HG02610 (cell line): ENCODE results near the gene ADGRD2.

Experiments used
- ATAC-seq: cut with Tn5 transposase; IDR thresholded peaks from one replicate; pipeline ENCODE4 v1.9.1; 2021; ENCODE audit warnings: mild to moderate bottlenecking, moderate library complexity; ENCODE audit not compliant: unreplicated experiment

ADGRD2 gene

DNA sequence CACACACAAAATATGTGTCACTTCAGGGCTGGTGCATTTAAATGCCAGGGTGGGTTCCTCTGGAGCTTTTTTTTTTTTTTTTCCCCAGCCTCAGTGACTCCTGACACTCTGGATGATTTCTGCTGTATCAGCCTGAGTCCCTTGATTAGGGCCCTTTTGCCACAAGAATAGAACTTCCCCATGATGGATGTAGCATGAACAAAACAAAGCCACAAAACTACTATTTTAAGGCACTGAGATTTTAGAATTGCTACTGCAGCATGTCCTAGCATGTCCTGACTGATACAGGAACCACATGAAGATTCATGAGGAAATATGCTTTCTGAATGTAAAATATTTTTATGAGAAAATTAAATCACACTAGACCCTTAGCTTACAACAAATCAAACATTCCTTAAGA is 13.9 kb upstream of the ADGRD2 start:
- ATAC-seq: no peak

DNA sequence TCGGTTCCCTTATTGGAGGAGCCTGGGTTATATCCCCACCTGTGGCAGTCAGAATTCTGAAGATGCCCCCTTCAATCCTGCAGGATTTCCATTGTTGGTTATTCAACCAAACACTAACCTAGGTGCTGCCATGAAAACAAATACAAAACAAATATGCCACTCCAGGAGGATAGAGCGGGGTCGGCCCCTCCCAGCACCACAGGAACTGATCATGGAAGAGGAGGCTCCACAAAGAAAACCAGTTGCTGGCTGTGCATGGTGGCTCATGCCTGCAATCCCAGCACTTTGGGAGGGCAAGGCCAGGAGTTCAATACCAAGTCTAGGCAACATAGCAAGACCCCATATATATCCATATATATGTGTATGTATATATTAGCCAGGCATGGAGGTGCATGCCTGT is 13.2 kb upstream of the ADGRD2 start:
- ATAC-seq: no peak

DNA sequence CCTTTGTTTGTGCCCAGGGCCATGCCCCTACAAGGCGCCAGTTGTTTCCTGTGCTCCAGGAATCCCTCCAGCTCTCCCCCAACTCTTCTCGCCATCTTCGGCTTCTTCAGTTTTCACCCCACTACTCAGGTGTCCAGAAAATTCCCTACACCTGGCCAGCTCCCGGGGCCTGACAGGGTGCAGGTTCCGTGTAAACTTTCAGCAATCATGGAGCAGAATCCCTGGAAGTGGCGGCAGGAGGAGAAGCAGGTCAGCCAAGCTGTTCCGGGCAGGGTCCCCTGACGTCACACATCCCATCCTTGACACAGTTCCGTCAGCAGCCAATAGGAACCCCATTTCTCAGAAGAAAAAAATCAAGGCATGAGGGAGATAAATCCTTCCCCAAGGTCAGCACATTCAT is 12.2 kb upstream of the ADGRD2 start:
- ATAC-seq: no peak

DNA sequence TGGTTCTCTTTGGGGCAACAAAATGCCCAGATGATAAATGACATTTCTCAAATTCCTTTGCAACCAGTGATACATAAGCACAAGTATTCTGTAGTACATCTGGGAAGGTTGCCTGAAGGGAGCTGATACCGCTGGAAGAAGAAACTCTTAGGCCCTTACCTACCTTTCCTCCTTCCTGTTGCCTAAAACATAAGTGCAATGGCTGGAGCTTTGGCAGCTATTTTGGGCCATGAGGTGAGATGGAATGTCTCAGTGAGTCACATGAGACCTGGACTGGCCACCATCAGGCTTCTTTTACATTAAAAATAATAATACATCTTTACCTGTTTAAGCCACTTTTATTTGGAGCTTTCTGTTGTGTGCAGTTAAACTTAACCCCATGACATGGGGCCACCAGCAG is 11.2 kb upstream of the ADGRD2 start:
- no peak for ATAC-seq

DNA sequence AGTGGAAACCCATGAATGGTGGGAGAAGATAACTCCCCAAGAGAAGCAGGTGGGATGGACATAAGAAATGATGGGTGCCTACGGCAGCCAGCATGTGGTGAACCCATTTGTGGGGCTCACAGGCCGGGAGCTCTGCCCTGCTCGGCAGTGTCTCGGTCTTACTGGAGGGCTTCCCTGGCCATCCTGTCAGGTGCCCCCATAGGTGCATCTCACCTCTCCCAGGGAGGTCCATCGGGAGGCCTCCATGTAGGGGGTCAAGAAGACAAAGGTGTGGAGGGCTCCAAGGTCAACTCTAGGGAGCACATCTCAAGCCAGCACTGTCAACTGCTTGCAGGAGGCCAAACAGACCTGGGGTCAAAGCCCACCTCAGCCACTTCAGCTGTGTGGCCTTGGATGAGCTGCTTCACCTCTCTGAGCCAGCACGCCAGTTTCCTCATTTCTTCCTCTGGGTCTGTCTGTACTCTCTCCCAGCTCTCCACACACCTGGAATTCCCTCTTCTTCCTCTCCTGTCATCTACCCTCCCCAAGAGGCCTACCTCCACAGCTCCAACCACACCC is 10.5 kb upstream of the ADGRD2 start:
- ATAC-seq: no peak

DNA sequence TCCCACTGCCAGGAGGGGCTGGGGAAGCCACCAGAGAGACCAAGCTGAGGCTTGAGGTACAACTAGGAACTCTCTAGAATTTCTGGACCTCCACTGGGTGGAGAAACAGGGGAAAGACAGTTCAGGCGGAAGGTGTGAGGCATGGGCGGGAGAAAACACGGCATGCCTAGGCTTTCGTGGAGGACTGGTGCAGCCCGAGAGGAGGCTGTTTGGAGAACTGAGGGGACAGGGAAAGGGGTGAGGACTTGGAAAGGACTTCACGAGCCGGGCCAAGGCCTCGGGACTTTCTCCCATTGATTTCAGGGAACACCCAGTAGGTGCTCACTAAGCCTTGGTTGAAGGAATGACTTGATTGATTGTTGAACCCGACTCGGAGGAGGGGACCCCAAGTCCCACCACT is 9.5 kb upstream of the ADGRD2 start:
- no peak for ATAC-seq

DNA sequence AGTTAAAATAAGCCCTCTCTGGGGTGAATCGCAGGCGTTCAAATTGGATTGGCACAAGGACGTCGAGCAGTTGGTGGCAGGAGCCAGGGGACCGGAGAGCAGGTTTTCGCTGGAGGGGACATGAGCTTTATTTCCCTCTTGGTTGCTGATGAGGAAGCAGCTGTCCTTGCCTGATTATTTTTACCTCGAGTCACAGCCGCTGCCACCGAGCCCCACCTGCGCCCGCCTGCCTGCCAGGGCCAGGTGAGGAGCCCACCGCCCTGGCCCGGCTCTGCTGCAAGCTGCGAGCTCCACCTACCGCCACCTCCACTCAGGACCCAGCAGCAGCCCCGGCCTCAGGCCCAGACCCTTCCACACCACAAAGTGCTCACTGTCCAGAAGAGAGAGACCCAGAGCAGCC is 9.0 kb upstream of the ADGRD2 start:
- no peak for ATAC-seq

DNA sequence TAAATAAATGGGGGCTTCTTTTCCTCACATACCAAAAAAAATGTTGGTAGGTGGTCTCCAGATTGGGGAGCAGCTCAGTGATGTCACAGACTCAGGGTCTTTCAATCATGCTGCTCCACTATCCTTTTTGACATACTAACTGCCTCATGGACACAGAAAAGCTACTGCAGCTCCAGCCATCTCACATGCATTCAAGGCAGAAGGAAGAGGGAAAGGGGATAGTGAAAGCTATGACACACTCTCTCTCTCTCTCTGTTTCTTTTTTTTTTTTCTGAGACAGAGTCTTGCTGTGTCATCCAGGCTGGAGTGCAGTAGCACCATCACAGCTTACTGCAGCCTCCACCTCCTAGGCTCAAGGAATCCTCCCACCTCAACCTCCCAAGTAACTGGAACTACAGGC is 7.9 kb upstream of the ADGRD2 start:
- no peak for ATAC-seq

DNA sequence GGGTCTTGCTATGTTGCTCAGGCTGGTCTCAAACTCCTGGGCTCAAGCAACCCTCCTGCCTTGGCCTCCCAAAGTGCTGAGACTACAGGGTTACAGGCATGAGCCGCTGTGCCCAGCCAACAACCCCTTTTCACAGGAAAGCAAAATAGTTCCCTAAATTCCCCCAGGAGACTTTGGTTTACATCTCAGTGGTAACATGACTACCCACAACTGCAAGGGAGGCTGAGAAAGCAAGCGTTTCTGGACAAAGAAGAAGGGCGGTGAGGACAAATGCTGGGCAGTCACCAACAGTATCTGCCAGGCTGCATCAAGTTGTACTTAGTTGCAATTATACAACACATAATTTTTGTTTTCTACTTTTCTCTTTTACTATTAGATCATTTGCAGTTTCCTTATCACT is 7.4 kb upstream of the ADGRD2 start:
- ATAC-seq: no peak

DNA sequence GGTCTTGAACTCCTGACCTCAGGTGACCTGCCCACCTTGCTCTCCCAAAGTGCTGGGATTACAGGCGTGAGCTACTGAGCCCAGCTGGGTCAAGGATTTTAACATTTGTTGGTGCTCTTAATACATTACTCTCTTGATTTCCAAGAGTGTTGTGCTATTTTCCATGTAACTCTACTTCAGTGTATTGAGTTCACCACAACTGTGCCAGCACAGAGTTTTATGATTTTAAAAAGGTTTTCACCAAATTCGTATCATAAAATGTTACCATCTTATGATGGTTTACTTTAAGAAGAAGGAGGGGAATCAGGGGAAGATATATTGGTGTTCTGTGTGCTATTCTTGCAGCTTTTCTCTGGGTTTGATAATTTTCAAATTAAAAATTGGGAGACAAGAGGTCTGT is 6.6 kb upstream of the ADGRD2 start:
- ATAC-seq: no peak

DNA sequence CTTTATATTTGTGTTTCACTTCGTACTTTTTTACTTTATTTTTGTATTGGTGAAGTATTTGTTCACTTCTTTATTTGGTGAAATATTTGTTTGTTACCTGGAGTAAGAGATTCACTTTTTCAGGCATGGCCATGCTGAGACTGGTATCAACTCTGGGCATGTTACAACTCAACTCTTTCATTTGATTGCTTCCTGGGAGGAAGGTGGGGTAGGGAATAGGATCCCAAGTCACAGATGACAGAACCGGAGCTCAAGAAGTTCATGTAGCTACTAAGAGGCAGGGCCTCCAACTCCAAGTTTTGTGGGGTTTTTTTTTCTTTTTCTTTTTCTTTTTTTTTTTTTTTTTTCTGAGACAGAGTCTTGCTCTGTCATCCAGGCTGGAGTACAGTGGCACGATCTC is 6.1 kb upstream of the ADGRD2 start:
- ATAC-seq: no peak

DNA sequence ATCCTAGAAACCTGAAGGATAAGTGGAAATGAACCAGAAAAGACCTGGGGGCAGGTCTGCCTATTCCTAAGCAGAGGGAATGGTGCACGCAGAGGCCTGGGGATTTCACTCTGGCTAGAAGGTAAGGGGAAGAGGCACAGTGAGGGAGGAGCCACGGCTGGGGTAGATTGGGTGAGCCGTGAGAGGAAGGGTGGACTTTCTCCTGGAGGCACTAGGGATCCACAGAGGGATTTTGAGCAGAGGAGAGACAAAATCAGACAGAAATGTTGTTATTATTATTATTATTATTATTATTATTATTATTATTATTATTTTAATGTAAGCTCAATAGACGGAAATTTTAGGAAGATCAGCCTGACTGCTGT is 3.0 kb upstream of the ADGRD2 start:
- ATAC-seq: no peak

DNA sequence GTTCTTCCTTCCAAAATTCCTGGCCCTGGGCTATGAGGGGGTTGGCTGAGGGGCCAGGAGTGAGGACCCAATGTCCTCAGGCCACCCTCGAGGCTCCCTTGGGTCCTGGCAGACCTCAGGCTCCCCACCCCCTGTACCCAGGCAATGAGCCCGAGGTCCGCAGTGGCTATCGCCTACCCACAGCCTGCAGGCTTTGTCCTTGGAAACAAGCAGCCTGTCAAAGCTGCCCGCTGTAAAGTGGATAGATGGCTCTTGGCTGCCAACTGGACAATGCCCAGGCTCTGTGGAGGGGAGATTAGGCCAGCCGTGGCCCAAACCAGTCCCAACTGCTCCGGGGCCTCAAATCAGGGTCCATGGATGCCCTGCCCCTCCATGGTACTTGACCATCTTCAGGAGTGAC is 2.2 kb upstream of the ADGRD2 start:
- no peak for ATAC-seq

DNA sequence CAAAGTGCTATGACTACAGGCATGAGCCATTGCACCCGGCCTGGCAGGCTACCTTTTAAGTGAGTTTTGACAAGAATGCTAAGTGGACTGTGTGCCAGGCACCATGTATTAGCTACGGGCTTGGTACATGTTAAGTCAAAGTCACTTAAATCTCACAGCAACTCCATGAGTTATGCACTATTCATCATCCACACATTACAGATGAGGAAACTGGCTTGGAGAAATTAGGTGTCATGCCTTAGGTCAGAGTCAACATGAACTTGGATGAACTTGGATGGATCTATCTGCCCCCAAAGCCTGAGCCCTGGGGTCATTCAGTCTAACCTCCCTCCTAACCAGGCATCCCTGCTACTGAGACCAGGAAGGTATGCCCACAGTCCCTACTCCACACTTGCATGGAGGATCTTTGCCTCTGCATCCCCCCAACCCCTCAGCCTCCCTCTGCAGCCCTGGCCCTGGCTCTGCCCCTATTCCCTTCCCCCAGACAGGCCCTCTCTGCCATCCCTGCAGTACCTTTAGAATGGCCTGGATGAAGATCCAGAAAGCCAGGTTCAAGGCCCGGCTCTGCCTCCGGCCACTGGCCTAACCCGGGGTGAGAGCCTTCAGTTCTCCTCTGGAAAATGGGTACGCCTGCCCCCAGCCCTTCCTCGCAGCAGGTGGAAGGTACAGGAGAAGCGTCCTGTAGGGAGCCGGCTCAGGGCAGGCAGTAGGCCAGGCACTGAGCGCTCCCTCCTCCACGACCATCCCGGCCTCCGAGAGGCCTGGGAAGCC is 685 bp upstream of the ADGRD2 start:
- no peak for ATAC-seq

DNA sequence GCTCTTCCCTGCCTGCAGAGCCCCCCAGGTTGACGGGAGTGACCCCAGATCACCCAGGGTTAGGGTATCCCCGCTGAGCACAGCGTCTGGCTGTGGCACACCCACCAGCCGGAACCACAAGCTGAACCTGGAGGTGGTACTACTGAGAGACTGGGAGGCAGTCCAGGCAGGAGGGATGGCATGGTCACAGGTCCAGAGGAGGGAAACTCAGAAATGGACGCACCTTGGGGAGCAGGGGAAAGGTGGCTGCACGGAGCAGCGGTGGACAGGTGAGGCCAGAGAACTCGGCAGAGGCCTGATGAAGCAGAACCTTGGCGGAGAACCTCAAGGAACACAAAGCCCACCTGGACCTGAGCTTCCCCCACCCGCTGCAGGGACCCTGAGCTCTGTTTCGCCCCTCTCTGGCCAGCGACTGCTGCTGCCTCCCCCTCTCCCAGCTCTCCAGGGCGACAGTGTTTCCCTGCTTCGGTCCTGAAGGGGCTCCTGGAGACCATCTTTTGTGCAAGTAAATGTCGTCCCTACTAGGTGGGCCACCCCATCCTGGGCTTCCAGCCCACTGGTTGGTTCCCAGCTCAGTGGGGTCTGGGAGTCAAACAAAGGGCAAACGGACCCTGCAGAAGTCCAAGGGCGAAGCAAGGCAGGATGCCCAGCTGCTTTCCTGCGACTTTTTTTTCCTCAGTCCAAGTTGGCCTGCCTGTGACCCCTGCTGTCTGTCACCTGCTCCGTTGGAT is 845 bp downstream of the ADGRD2 start:
- ATAC-seq: no peak

DNA sequence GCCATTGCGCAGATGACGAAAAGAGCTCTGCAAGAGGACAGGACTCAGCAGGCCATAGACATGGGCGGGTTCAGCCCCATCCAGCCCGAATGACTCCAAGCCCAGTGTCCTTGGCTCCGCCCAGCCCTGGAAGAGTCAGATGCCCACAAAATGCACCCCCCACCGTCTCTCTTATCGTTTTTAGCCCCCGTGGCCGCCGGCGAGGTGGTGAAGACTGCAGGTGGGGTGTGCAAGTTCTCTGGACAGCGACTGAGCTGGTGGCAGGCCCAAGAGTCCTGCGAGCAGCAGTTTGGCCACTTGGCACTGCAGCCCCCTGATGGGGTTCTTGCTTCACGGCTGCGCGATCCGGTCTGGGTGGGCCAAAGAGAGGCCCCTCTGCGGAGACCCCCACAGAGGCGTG is 2.1 kb downstream of the ADGRD2 start:
- no peak for ATAC-seq

DNA sequence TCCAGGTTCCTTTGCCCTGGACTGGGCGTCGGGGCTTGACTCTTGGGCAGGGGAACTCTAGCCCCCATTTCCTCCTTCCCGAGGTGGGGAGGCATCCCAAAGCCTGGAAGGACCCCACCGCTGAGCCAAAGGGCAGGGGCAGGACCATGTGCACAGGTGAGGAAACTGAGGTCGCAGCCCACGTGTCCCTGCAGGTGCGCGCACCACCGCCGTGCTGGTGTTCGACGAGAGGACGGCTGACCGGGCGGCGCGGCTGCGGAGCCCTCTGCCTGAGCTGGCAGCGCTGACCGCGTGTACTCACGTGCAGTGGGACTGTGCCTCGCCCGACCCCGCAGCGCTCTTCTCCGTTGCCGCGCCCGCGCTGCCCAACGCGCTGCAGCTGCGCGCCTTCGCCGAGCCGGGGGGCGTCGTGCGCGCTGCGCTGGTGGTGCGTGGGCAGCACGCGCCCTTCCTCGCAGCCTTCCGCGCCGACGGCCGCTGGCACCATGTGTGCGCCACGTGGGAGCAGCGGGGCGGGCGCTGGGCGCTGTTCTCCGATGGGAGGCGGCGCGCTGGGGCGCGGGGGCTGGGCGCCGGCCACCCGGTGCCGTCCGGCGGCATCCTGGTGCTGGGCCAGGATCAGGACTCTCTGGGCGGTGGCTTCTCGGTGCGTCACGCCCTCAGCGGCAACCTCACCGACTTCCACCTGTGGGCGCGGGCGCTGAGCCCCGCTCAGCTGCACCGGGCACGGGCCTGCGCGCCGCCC is 2.8 kb downstream of the ADGRD2 start:
- ATAC-seq: no peak

DNA sequence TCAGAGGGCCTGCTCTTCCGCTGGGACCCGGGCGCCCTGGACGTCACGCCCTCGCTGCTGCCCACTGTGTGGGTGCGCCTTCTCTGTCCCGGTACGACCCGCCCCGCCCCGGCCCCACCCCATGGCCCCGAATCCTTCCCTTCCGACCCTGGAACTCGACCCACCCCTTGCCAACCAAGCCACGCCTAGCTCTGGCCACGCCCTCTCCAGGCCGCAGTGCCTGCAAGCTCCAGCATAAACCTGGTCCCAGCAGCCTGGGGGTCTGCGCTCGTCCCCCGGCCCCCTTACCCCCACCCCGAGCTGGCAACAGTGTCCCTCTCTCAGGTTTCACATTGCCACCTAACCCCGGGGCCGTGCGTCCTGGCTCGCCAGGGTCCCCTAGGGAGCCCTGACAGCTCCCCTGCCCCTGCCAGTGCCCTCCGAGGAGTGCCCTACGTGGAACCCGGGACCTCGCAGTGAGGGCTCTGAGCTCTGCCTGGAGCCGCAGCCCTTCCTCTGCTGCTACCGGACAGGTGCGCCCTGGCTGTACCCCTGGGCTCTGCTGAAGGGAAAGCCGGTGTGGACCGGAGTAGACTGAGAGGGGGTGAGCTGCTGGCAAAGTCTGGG is 3.4 kb downstream of the ADGRD2 start:
- no peak for ATAC-seq

DNA sequence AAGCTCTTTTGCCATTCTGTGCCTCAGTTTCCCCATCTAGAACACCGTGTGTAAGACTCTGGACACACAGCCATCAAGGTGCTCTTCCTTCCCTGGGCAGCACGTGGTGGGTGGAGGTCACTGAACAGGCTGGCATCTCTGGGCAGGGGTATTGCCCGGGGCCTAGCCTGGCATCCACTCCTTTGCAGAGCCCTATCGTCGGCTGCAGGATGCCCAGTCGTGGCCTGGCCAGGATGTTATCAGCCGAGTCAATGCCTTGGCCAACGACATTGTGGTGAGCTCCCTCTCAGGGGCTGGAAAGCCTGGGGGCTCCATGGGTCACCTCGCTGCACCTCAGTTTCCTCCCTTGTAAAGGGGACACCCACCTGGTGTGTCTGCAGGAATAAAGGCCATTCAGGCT is 4.0 kb downstream of the ADGRD2 start:
- no peak for ATAC-seq

DNA sequence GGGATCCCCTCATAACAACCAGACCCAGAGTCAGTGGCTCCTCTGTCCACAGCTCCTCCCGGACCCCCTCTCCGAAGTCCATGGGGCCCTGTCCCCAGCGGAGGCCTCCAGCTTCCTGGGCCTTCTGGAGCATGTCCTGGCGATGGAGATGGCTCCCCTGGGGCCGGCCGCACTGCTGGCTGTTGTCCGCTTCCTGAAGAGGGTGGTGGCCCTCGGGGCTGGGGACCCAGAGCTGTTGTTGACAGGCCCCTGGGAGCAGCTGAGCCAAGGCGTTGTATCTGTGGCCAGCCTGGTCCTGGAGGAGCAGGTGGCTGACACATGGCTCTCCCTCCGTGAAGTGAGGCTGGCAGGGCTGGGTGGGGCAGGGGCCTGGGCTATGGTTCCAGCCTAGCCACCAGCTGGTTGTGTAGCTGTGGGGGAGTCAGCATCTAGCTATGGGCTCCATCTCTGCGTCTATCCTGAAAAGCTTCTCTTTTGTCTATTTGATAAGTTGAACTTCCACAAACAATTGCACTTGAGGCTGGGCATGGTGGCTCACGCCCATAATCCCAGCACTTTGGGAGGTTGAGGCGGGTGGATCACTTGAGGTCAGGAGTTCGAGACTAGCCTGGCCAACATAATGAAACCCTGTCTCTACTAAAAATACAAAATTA is 4.7 kb downstream of the ADGRD2 start:
- ATAC-seq: no peak

DNA sequence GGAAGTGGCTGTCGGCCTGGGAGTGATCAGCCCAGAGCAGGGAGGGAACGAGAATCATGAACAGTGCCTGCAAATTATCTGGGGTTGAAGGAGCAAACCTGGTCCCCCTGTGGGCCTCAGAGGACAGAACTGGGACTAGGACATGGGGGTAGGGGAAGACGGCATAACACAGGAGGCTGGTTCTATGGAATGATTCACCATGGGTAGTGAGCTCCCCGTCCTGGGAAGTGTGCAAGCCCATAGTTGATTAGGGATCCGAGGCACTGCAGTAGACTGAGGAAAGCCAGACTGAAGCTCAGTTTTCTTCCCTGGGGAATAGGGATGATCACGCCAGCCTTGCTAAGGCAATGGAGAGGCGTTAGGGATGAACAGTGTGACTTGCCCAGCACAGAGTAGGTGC is 5.6 kb downstream of the ADGRD2 start:
- ATAC-seq: no peak
